HepG2 (cell line): Measurements from ENCODE around the gene HTRA2. TPM values are rescaled to one million over a fixed set of nuclear protein-coding genes. Genes with fewer than 3 reads are reported as not detected.
A peak's percentile ranks its signal among the peaks of the same experiment; 100 is the strongest.

ENCODE experiments used
- ATF3 ChIP-seq: sonication (generic); formaldehyde crosslinking; IDR thresholded peaks from 2 replicates; pipeline ENCODE4 v1.4.0; 2020; ENCODE audit warnings: missing genetic modification reagents
- BHLHE40 ChIP-seq: IDR thresholded peaks from 2 replicates; pipeline ENCODE4 v1.6.1; 2011; ENCODE audit warnings: low read length, improper control_type of control experiment
- GTF3A ChIP-seq: sonication (generic); formaldehyde crosslinking; conservative IDR thresholded peaks from 2 replicates; pipeline ENCODE4 v1.4.0; 2020; ENCODE audit warnings: mild to moderate bottlenecking, missing genetic modification reagents
- HMGXB4 ChIP-seq, 2 experiments: sonication (generic) in 1 of 2; formaldehyde crosslinking in 1 of 2; IDR thresholded peaks; 2 replicates each; pipeline versions ENCODE4 v1.4.0 to v1.6.1; 2018 to 2020; ENCODE audit warnings: missing genetic modification reagents in 2 of 2, borderline replicate concordance in 1 of 2, low read depth in 1 of 2, mild to moderate bottlenecking in 1 of 2, missing biosample characterization in 1 of 2
- MTA1 ChIP-seq: sonication (generic); formaldehyde crosslinking; IDR thresholded peaks from 2 replicates; pipeline ENCODE4 v1.4.0; 2020; ENCODE audit warnings: missing genetic modification reagents, mild to moderate bottlenecking, borderline replicate concordance
- NFE2L1 ChIP-seq: sonication (generic); formaldehyde crosslinking; IDR thresholded peaks from 2 replicates; pipeline ENCODE4 v1.4.0; 2020; ENCODE audit warnings: missing genetic modification reagents, mild to moderate bottlenecking, borderline replicate concordance
- PATZ1 ChIP-seq: sonication (generic); formaldehyde crosslinking; IDR thresholded peaks from 2 replicates; pipeline ENCODE4 v1.4.0; 2020; ENCODE audit warnings: missing genetic modification reagents
- REST ChIP-seq, 2 experiments: IDR thresholded peaks; 2 replicates each; pipeline ENCODE4 v1.6.1; 2011 to 2012; ENCODE audit warnings: low read length in 2 of 2, borderline replicate concordance in 1 of 2, low read depth in 1 of 2, mild to moderate bottlenecking in 1 of 2, moderate library complexity in 1 of 2
- SETDB1 ChIP-seq: sonication (generic); formaldehyde crosslinking; IDR thresholded peaks from 2 replicates; pipeline ENCODE4 v1.5.1; 2020; ENCODE audit warnings: missing genetic modification reagents, mild to moderate bottlenecking, borderline replicate concordance
- SMARCE1 ChIP-seq: fragments of 450-650 bp; IDR thresholded peaks from 2 replicates; pipeline ENCODE4 v1.6.1; 2017; ENCODE audit warnings: borderline replicate concordance
- TOE1 ChIP-seq: sonication (generic); formaldehyde crosslinking; IDR thresholded peaks from 2 replicates; pipeline ENCODE4 v1.4.0; 2020; ENCODE audit warnings: mild to moderate bottlenecking, missing genetic modification reagents
- ZNF121 ChIP-seq: sonication (generic); formaldehyde crosslinking; IDR thresholded peaks from 2 replicates; pipeline ENCODE4 v1.5.0; 2020; ENCODE audit warnings: mild to moderate bottlenecking, missing genetic modification reagents
- ZNF180 ChIP-seq: sonication (generic); formaldehyde crosslinking; IDR thresholded peaks from 2 replicates; pipeline ENCODE4 v1.4.0; 2020; ENCODE audit warnings: low read depth, missing genetic modification reagents, borderline replicate concordance
- ZNF205 ChIP-seq: IDR thresholded peaks from 2 replicates; pipeline ENCODE4 v1.6.1; 2018; ENCODE audit warnings: missing biosample characterization, missing genetic modification reagents
- ZNF781 ChIP-seq: sonication (generic); formaldehyde crosslinking; IDR thresholded peaks from 2 replicates; pipeline ENCODE4 v1.5.1; 2020; ENCODE audit warnings: borderline replicate concordance, mild to moderate bottlenecking, missing genetic modification reagents; ENCODE audit errors: not compliant biosample characterization
- ZNF800 ChIP-seq: sonication (generic); formaldehyde crosslinking; IDR thresholded peaks from 2 replicates; pipeline ENCODE4 v1.4.0; 2020; ENCODE audit warnings: missing genetic modification reagents
- ZSCAN22 ChIP-seq: sonication (generic); formaldehyde crosslinking; IDR thresholded peaks from 2 replicates; pipeline ENCODE4 v1.4.0; 2020; ENCODE audit warnings: mild to moderate bottlenecking, missing genetic modification reagents
- polyA plus RNA-seq, 8 experiments: library from polyadenylated mRNA; depleted of rRNA in 3 of 8; stranded (reverse) in 7 of 8; unstranded in 1 of 8; fragments of >200 nt; fragmentation: Illumina TruSeq in 4 of 8; extraction: Trizol in 4 of 8; gene quantifications; 2 replicates each; pipeline versions ENCODE4 v1.2.1 to v1.2.3, GENCODE V29; 2011 to 2016; ENCODE audit warnings: low read depth in 4 of 8, missing spikeins in 1 of 8, mixed read lengths in 1 of 8; ENCODE audit not compliant: insufficient read depth in 1 of 8
- total RNA-seq, 5 experiments: library from RNA; depleted of rRNA; stranded (reverse); fragments of >200 nt; fragmentation: Illumina TruSeq; extraction: Trizol; gene quantifications; 2 replicates each; pipeline ENCODE4 v1.2.3, GENCODE V29; 2016; ENCODE audit warnings: low read depth in 1 of 5

The HTRA2 gene
- total and polyA plus RNA-seq, 2 of the 13 experiments (the other 11 are each of a cell fraction or from before 2014, with no cell fraction given): 47.7 to 50.3 TPM

- TF ChIP-seq REST (IDR thresholded peaks at IDR 0.05; ENCODE audit: borderline replicate concordance in 1 of 2, low read depth in 1 of 2, low read length in 2 of 2) (peak in 1 of 2 experiments; percentile 28; a peak in 1 of 4 replicates), NFE2L1 (CRISPR knock-in tag) (no peak), ZNF121 (0 out of 2 replicates have a peak, but pooled peaks have one; percentile 24), ATF3 (CRISPR knock-in tag) (no peak; the same call in 1 of the 2 replicates), BHLHE40 (peak; percentile 87), MTA1 (CRISPR knock-in tag) (peak; percentile 81; the same call in 1 of the 2 replicates), ZNF180 (no peak; the same call in 1 of the 2 replicates), TOE1 (CRISPR knock-in tag) (peak; percentile 78; the same call in 1 of the 2 replicates), SETDB1 (CRISPR knock-in tag) (no peak), PATZ1 (CRISPR knock-in tag) (peak; percentile 94), ZNF205 (CRISPR knock-in tag) (peak; percentile 71; the same call in 1 of the 2 replicates), ZNF800 (0 out of 2 replicates have a peak, but pooled peaks have one; percentile 31), GTF3A (peak; percentile 89), ZSCAN22 (0 out of 2 replicates have a peak, but pooled peaks have one; percentile 22), SMARCE1 (no peak), HMGXB4 (CRISPR knock-in tag; IDR thresholded peaks at IDR 0.05; ENCODE audit: borderline replicate concordance in 1 of 2, low read depth in 1 of 2) (peak; percentile 88 to 91), ZNF781 (CRISPR knock-in tag) (peak; percentile 35)
Measured at GRCh38 chr2:74507145-74507925, 22.4 kb upstream of the HTRA2 start, which contains the start of gene PCGF1 (continued).
